CD4-positive, alpha-beta T cell (primary cell): Measurements from ENCODE around the gene PAX3. TPM values are rescaled to one million over a fixed set of nuclear protein-coding genes. Genes with fewer than 3 reads are reported as not detected.

Experiments used
- ATAC-seq: fragments of 200-7000 bp; cut with Tn5 transposase; one replicate; pipeline ENCODE4 v1.10.0; 2022; ENCODE audit warnings: mild to moderate bottlenecking; ENCODE audit not compliant: poor library complexity
- CTCF ChIA-PET: fragments of 350-600 bp; sonication (Branson Sonifier 250); formaldehyde crosslinking; loops from one replicate; lab custom pipeline; 2021; ENCODE audit warnings: antibody characterized with exemption, inconsistent platforms; lab: Charles Lee
- POLR2A ChIA-PET: fragments of 350-600 bp; sonication (Branson Sonifier 250); formaldehyde crosslinking; loops from one replicate; lab custom pipeline; 2021; ENCODE audit warnings: antibody characterized with exemption, inconsistent platforms; lab: Charles Lee
- DNase-seq, 14 experiments: peaks; one replicate each; pipeline ENCODE4 v3.0.0-alpha.2; 2013 to 2020; ENCODE audit warnings: mixed read lengths in 2 of 14
- H3K27ac ChIP-seq, 2 donors: one replicate each; pipeline versions ENCODE4 v1.5.1 to v1.7.0; 2013; ENCODE audit warnings: low read length in 2 of 2, low read depth in 1 of 2, mild to moderate bottlenecking in 1 of 2
- H3K27me3 ChIP-seq, 2 experiments: 1 replicate in 1 of 2; 2 replicates in 1 of 2; pipeline versions ENCODE4 v1.6.1 to v1.7.0; 2013; ENCODE audit warnings: low read length in 2 of 2, control low read depth in 1 of 2, mild to moderate bottlenecking in 1 of 2, moderate library complexity in 1 of 2; ENCODE audit not compliant: insufficient read depth in 2 of 2, control insufficient read depth in 1 of 2
- H3K36me3 ChIP-seq: one replicate; pipeline ENCODE4 v1.6.1; 2013; ENCODE audit warnings: low read length, control low read depth; ENCODE audit not compliant: insufficient read depth
- H3K4me1 ChIP-seq: one replicate; pipeline ENCODE4 v1.6.1; 2013; ENCODE audit warnings: low read length, control low read depth; ENCODE audit not compliant: insufficient read depth
- H3K4me3 ChIP-seq: one replicate; pipeline ENCODE4 v1.5.1; 2013; ENCODE audit warnings: mild to moderate bottlenecking, low read length, moderate library complexity
- H3K9me3 ChIP-seq, 2 experiments: 1 replicate in 1 of 2; 2 replicates in 1 of 2; pipeline versions ENCODE4 v1.6.1 to v1.7.0; 2013; ENCODE audit warnings: low read length in 2 of 2, mild to moderate bottlenecking in 2 of 2, control low read depth in 1 of 2, moderate library complexity in 1 of 2; ENCODE audit not compliant: control insufficient read depth in 1 of 2, insufficient read depth in 1 of 2
- H3K27ac Mint-ChIP-seq: one replicate; pipeline ENCODE4 v1.8.0; 2020; ENCODE audit warnings: mixed read lengths
- H3K27me3 Mint-ChIP-seq: one replicate; pipeline ENCODE4 v1.8.0; 2021; ENCODE audit warnings: mixed read lengths
- H3K36me3 Mint-ChIP-seq: one replicate; pipeline ENCODE4 v1.8.0; 2021; ENCODE audit warnings: low read depth, mixed read lengths
- H3K4me1 Mint-ChIP-seq: one replicate; pipeline ENCODE4 v1.8.0; 2021; ENCODE audit warnings: low read depth, mixed read lengths
- H3K4me3 Mint-ChIP-seq: one replicate; pipeline ENCODE4 v1.8.0; 2020; ENCODE audit warnings: mild to moderate bottlenecking, mixed read lengths
- H3K9me3 Mint-ChIP-seq: one replicate; pipeline ENCODE4 v1.8.0; 2020; ENCODE audit warnings: mixed read lengths
- intact Hi-C, 2 experiments: fragments of 100-400 bp; cut with DNase I in 1 of 2; cut with micrococcal nuclease in 1 of 2; formaldehyde crosslinking; loops; one replicate each; pipeline versions ENCODE4 v1.15.1 to v1.9.0; 2023 to 2025; cut with DNase I, micrococcal nuclease
- total RNA-seq, 174 experiments: library from RNA in 2 of 174; stranded (reverse) in 2 of 174; gene quantifications; one replicate each; pipeline ENCODE4 v1.2.3 and lab custom pipeline; 2021 to 2026
- TF ChIP-seq, protein P1 (sequence below): fragments of 200-600 bp; IDR thresholded peaks from one replicate; pipeline ENCODE4 v1.8.0; 2022; ENCODE audit warnings: antibody characterized with exemption, mild to moderate bottlenecking

Gene PAX3
- total RNA-seq, 2 experiments from 2014 or later = not detected

DNA sequence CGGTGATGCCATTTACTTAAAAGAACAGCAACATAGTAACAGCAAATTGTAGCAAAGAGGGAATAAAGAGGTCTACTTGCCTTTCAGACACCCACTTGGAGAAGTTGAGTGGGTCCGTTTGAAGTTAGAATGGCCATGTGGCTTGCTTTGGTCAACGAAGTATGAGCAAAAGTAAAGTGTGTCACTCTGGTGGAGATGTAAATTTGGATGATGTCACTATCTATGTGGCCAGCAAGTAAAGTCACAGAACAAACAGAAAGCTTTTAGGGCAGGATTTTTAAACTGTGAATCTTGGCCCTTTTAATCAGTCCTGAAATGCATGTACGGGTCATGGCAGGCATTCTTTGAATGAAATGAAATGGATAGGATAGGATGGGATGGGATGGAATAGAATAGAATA, 120.3 kb downstream of the PAX3 start:
- no peak for DNase-seq
- ChIA-PET CTCF (no interaction called here), POLR2A (no interaction called here)
- no peak overlapping the region for H3K27ac Mint-ChIP-seq
- H3K36me3 Mint-ChIP-seq = no peaks in the 10 kb centered on the region
- Histone ChIP-seq H3K4me1 (no peaks in the 10 kb centered on the region), H3K9me3 (peaks cover 0 to 3% of the 10 kb centered on the region in 2 experiments), H3K27me3 (peaks cover 0 to 4% of the 10 kb centered on the region in 2 experiments), H3K36me3 (no peaks in the 10 kb centered on the region), H3K4me3 (no peak overlapping the region), H3K27ac (no peak overlapping the region)
- intact Hi-C loops = no loop called here
- TF ChIP-seq, protein P1, sequence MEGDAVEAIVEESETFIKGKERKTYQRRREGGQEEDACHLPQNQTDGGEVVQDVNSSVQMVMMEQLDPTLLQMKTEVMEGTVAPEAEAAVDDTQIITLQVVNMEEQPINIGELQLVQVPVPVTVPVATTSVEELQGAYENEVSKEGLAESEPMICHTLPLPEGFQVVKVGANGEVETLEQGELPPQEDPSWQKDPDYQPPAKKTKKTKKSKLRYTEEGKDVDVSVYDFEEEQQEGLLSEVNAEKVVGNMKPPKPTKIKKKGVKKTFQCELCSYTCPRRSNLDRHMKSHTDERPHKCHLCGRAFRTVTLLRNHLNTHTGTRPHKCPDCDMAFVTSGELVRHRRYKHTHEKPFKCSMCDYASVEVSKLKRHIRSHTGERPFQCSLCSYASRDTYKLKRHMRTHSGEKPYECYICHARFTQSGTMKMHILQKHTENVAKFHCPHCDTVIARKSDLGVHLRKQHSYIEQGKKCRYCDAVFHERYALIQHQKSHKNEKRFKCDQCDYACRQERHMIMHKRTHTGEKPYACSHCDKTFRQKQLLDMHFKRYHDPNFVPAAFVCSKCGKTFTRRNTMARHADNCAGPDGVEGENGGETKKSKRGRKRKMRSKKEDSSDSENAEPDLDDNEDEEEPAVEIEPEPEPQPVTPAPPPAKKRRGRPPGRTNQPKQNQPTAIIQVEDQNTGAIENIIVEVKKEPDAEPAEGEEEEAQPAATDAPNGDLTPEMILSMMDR = no peak
- H3K27me3 Mint-ChIP-seq = peaks cover 15% of the 10 kb centered on the region
- H3K9me3 Mint-ChIP-seq = peaks cover 3% of the 10 kb centered on the region
- H3K4me3 Mint-ChIP-seq = no peak overlapping the region
- no peak for ATAC-seq
- no peaks in the 10 kb centered on the region for H3K4me1 Mint-ChIP-seq

DNA sequence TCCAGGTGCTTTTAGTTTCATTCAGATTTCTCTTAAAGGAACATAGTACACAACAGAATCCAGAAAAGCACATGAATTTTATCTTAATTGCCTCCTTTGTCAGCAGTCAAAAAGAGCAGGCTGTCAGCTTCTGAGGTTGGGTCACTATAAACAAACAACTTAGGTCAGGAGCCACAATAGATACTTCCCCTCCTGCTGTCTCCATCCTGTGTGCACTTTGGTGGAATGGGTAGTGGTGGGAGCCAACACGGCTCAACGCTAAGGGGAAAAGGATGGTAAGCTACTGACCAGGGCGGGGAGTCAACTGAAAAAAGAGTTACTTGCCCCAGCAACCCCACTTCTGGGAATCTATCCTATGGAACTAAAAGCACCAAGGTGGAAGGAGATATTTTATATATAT, 121.9 kb downstream of the PAX3 start:
- Histone ChIP-seq H3K27me3 (peaks cover 0 to 4% of the 10 kb centered on the region in 2 experiments), H3K27ac (no peak overlapping the region), H3K4me1 (no peaks in the 10 kb centered on the region), H3K36me3 (no peaks in the 10 kb centered on the region), H3K9me3 (peaks cover 0 to 3% of the 10 kb centered on the region in 2 experiments), H3K4me3 (no peak overlapping the region)
- H3K4me1 Mint-ChIP-seq = no peaks in the 10 kb centered on the region
- H3K9me3 Mint-ChIP-seq = peaks cover 3% of the 10 kb centered on the region
- CTCF ChIA-PET = no interaction called here
- H3K27ac Mint-ChIP-seq = no peak overlapping the region
- DNase-seq = no peak
- no peak for ATAC-seq
- intact Hi-C loops = no loop called here
- no peaks in the 10 kb centered on the region for H3K36me3 Mint-ChIP-seq
- H3K27me3 Mint-ChIP-seq = peaks cover 15% of the 10 kb centered on the region
- H3K4me3 Mint-ChIP-seq = no peak overlapping the region
- POLR2A ChIA-PET = no interaction called here
- TF ChIP-seq, protein P1 = no peak

DNA sequence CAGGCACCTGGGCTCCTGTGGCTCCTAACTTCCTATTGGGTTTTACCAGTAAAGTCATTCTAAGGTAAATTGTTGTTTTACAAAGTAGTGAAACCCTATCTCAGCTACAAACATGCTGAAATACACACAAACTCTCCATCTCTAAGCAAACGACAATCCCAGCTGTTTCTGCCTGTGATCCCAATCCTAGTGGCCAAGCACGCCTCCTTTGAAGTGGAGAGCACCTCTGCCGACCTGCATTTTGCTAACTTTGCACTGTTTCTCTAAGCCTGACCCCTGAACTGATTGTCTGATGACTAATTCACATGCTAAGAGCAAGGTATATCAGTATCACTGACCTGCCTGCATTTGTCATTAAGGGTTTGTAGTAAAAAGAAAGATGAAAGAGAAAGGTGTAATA, 124.3 kb downstream of the PAX3 start:
- peaks cover 5% of the 10 kb centered on the region for H3K9me3 Mint-ChIP-seq
- H3K36me3 Mint-ChIP-seq = no peaks in the 10 kb centered on the region
- ChIA-PET POLR2A (no interaction called here), CTCF (no interaction called here)
- ATAC-seq (no peak), DNase-seq (no peak)
- no peak overlapping the region for H3K4me3 Mint-ChIP-seq
- TF ChIP-seq, protein P1 = no peak
- intact Hi-C loops = no loop called here
- Histone ChIP-seq H3K36me3 (no peaks in the 10 kb centered on the region), H3K4me3 (no peak overlapping the region), H3K27ac (no peak overlapping the region), H3K9me3 (no peaks in the 10 kb centered on the region), H3K4me1 (no peaks in the 10 kb centered on the region), H3K27me3 (peaks cover 0 to 4% of the 10 kb centered on the region in 2 experiments)
- no peaks in the 10 kb centered on the region for H3K4me1 Mint-ChIP-seq
- peaks cover 15% of the 10 kb centered on the region for H3K27me3 Mint-ChIP-seq
- H3K27ac Mint-ChIP-seq = no peak overlapping the region
